Gastrocnemius medialis (tissue), 4 donors: ENCODE data around the gene NDUFAF2.

Experiments used
- POLR2A ChIP-seq, 2 donors: fragments of 450-650 bp; IDR thresholded peaks; one replicate each; pipeline ENCODE4 v1.6.1; 2017; ENCODE audit warnings: antibody characterized with exemption in 2 of 2, mild to moderate bottlenecking in 2 of 2, moderate library complexity in 2 of 2
- TF ChIP-seq, protein P1 (sequence below), 5 experiments: fragments of 450-650 bp in 3 of 5; fragments of 200-600 bp in 2 of 5; sonication (generic) in 2 of 5; IDR thresholded peaks in 4 of 5; conservative IDR thresholded peaks in 1 of 5; 1 replicate in 4 of 5; 2 replicates in 1 of 5; pipeline ENCODE4 v1.5.1; 2016 to 2019; ENCODE audit warnings: antibody characterized with exemption in 5 of 5, mild to moderate bottlenecking in 3 of 5, moderate library complexity in 3 of 5

- TF ChIP-seq, protein P1, sequence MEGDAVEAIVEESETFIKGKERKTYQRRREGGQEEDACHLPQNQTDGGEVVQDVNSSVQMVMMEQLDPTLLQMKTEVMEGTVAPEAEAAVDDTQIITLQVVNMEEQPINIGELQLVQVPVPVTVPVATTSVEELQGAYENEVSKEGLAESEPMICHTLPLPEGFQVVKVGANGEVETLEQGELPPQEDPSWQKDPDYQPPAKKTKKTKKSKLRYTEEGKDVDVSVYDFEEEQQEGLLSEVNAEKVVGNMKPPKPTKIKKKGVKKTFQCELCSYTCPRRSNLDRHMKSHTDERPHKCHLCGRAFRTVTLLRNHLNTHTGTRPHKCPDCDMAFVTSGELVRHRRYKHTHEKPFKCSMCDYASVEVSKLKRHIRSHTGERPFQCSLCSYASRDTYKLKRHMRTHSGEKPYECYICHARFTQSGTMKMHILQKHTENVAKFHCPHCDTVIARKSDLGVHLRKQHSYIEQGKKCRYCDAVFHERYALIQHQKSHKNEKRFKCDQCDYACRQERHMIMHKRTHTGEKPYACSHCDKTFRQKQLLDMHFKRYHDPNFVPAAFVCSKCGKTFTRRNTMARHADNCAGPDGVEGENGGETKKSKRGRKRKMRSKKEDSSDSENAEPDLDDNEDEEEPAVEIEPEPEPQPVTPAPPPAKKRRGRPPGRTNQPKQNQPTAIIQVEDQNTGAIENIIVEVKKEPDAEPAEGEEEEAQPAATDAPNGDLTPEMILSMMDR (IDR thresholded peaks at IDR 0.05 in 4 of 5, conservative IDR thresholded peaks at IDR 0.05 in 1 of 5) = no peak
- TF ChIP-seq POLR2A (IDR thresholded peaks at IDR 0.05) = no peak
These were observed 174.1 kb downstream of the NDUFAF2 start for GRCh38 chr5:61119066-61119465.
